Measurements from ENCODE around the gene COL19A1. TPM values are rescaled to one million over a fixed set of nuclear protein-coding genes. Genes with fewer than 3 reads are reported as not detected.

COL19A1 gene
- total RNA-seq, 4 donors from 2014 or later, result 0.09 TPM; not detected in 3

DNA sequence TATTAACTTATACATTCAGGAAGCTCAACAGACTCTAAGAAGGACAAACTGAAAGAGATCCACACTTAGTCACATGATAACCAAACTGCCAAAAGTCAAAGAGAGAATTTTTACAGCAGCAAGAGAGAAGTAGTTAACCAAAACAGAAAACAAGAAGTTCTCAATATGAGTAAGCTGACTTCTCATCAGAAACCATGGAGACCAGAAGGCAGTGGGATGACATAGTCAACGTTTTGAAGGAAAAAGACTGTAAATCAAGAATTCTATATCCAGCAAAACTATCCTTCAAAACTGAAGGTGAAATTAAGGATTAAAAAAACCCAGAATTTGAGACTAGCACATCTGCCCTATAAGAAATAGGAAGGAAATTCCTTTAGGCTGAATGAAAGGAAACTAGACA lies 60.4 kb downstream of the COL19A1 start:
- ATAC-seq (ENCODE audit: low FRiP score), result no peak
- no peak for DNase-seq (ENCODE audit: low spot score)
- TF ChIP-seq, protein P1, sequence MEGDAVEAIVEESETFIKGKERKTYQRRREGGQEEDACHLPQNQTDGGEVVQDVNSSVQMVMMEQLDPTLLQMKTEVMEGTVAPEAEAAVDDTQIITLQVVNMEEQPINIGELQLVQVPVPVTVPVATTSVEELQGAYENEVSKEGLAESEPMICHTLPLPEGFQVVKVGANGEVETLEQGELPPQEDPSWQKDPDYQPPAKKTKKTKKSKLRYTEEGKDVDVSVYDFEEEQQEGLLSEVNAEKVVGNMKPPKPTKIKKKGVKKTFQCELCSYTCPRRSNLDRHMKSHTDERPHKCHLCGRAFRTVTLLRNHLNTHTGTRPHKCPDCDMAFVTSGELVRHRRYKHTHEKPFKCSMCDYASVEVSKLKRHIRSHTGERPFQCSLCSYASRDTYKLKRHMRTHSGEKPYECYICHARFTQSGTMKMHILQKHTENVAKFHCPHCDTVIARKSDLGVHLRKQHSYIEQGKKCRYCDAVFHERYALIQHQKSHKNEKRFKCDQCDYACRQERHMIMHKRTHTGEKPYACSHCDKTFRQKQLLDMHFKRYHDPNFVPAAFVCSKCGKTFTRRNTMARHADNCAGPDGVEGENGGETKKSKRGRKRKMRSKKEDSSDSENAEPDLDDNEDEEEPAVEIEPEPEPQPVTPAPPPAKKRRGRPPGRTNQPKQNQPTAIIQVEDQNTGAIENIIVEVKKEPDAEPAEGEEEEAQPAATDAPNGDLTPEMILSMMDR (IDR thresholded peaks at IDR 0.05), result no peak

DNA sequence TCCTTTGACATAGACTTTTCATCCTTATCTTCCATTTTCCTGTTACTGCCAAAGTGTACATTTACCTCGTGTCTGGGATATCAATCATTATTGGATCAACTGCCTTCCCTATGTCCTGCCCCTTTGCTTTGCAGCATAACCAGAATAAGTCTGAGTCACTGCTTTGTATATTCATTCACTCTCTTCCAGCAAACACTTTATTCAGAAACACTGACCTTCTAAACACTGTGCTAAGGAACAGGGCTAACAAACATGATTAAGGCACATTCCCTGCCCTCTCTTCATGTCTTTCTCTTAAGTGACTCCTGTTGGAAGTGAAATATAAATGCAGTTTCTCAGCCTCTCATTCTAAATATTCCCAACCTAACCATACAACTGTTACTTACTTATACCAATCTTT lies 66.9 kb downstream of the COL19A1 start:
- ATAC-seq (ENCODE audit: low FRiP score), result no peak
- no peak for DNase-seq (ENCODE audit: low spot score)

DNA sequence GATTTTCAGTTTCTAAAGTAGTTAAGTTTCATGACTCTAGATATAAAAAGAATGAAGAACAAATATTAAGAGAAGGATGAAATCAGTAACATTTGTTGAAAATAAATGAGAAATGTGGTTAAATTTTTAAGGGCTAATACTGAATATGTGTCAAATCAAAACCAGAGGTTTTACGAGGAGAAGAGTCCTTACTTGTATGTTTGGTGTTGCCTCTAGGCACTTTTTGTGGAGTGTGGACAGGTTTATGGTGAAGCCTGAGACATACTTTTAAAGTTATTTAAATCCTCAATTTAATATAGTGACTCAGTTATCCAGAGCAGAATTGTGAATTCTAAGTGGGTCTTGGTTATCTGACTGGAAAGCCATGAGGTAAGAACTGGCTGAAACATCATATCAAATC lies 68.7 kb downstream of the COL19A1 start:
- no peak for DNase-seq (ENCODE audit: low spot score)
- TF ChIP-seq, protein P1 (IDR thresholded peaks at IDR 0.05), result no peak
- no peak for ATAC-seq (ENCODE audit: low FRiP score)

More for the DNA sequence above, 66.9 kb downstream of the COL19A1 start:
- TF ChIP-seq, protein P1 (IDR thresholded peaks at IDR 0.05), result no peak

DNA sequence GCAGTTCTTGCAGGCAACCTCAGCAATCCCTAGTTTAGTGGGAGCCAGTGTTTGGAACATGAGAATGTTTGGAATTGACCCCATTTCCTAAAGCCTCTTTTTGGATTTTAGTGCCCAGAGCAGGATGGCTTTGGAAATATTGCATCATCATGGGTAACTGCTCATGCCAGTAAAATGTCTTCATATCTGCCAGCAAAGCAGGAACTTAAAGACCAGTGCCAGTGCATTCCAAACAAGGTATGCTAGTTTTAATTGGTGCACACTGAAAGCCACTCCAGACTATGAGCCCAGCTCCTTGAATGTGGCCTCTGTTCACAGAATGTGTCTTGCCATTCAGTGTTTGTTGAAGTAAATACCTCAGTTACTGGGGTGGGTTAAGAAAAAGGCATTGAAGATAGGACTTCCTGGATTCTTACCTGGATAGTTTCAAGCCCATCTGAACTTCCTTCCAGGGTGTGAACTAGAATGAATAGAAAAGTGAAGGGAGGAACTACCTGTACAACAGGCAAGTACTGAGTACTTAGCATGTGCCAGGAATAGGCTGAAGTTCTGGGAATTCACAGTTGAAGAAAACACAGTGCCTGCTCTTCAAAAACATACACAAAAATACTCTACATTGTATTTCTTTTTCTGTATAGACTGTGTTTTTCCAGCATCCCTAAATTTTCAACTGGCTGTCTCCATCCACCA lies 70.5 kb downstream of the COL19A1 start:
- ATAC-seq (ENCODE audit: low FRiP score) (peak; percentile 44), DNase-seq (ENCODE audit: low spot score) (no peak)
- TF ChIP-seq, protein P1 (IDR thresholded peaks at IDR 0.05), result no peak

DNA sequence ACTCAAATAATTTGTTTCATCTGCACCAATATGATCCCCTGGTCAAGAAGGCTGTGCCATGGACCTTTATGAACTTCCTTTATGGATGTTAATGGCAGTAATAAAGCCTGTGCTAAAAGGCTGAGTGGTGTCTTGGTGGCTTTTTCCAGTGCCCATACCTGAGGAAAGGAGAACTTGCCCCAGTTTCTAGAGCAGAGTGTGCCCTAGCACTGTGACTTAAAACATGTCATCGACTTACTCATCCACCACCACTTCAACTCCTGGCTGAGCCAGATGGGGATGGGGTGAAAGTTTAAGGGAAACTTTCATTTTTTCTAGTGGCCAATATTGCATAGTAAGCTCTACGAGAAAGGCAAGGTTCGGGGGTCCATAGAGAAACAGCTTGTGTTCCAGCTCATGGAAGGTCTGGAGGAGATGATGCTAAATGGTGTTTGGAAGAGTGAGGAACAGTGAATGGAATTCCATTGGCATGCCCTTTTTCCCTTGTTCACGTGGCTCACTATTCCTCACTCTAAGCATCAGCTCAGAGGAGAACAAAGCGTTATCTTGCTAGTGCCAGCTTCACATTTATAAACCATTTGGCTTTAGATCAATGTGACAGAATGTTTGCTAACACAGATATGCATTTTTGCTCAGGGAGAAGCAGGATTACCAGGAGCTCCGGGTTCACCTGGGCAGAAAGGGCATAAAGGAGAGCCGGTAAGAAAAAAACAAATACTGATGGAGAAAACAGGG lies 71.2 kb downstream of the COL19A1 start:
- no peak for ATAC-seq (ENCODE audit: low FRiP score)
- no peak for DNase-seq (ENCODE audit: low spot score)

DNA sequence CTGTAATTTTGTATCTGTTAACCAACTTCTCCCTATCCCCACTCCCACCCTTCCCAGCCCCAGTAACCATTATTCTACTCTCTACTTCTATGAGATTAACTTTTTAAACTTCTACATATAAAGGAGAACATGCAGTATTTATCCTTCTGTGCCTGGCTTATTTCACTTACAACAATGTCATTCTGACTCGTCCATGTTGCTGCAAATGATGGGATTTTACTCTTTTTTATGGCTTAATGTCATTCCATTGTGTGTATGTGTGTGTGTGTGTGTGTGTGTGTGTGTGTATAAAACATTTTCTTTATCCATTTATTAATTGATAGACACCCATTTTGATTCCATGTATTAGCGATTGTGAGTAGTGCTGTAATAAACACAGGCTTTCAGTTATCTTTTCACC lies 76.1 kb downstream of the COL19A1 start:
- ATAC-seq (ENCODE audit: low FRiP score) (no peak), DNase-seq (ENCODE audit: low spot score) (no peak)
- TF ChIP-seq, protein P1 (IDR thresholded peaks at IDR 0.05), result no peak

More for the DNA sequence above, 71.2 kb downstream of the COL19A1 start:
- TF ChIP-seq, protein P1 (IDR thresholded peaks at IDR 0.05), result no peak

DNA sequence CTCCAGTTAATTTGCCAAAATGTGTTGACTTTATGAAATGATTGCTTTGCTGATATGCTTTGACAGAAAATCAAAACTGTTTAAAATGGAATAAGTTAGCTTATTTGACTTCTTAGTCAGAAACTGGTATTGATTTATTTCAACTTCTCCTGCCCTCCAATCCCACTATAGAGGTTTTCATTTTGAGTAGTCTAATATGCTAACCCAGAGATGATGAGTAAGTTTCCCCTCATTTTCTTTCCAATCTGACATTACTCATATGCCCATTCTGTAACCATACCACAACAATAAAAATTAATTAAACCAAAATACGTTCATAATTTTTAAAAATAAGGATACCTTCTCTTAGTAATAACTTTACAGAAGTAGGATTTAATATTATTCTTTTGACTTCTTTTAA lies 78.8 kb downstream of the COL19A1 start:
- no peak for DNase-seq (ENCODE audit: low spot score)
- TF ChIP-seq, protein P1 (IDR thresholded peaks at IDR 0.05), result no peak
- ATAC-seq (ENCODE audit: low FRiP score), result no peak
